ENCODE measurements around the gene TGFBI. TPM values are rescaled to one million over a fixed set of nuclear protein-coding genes. Genes with fewer than 3 reads are reported as not detected.

TGFBI gene
- total RNA-seq, 1 experiment from 2014 or later: 142 TPM

DNA sequence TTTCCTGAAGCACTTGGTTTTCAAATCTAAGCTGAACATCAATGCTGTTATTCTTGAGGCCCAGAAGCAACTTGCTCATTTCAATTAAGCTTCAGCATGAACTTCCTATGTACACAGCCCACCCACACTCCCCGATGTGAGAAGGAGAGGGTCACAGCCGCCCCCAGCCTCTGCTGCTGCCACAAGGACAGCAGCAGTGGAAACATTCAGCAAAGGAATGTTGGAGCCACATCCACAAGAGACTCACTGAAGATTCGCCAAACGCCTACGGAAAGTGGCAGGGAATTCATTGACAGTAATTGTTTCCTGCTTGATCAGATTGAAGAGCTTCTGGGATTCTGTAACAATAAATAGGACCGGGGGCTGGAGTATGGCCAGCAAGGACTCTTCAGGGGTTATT lies 2.9 kb downstream of the TGFBI start:
- intact Hi-C loops (cut with micrococcal nuclease; ENCODE audit: unreplicated experiment): no loop called here
- ChIA-PET POLR2A (no interaction called here), CTCF (interaction anchor here (0.7 kb wide), 1 partner anchor 1711 kb away, joined by 3 read pairs; no protein-coding TSS in a partner anchor)
- H3K4me1 Mint-ChIP-seq (ENCODE audit: low read depth, unreplicated experiment): peaks cover 7% of the 10 kb centered on the region
- DNase-seq: no peak
- Histone ChIP-seq H3K27me3 (replicated peaks; ENCODE audit: control insufficient read depth, insufficient read depth, low read length) (no peaks in the 10 kb centered on the region), H3K9me3 (no peaks in the 10 kb centered on the region), H3K36me3 (ENCODE audit: control insufficient read depth, insufficient read depth, low read length) (no peaks in the 10 kb centered on the region), H3K4me3 (ENCODE audit: low read depth, low read length) (no peak overlapping the region), H3K4me1 (peaks cover 16% of the 10 kb centered on the region; the same call in 1 of the 2 replicates)
- no peak overlapping the region for H3K4me3 Mint-ChIP-seq (ENCODE audit: unreplicated experiment)
- H3K27me3 Mint-ChIP-seq (ENCODE audit: insufficient read depth, unreplicated experiment): no peaks in the 10 kb centered on the region
- no peaks in the 10 kb centered on the region for H3K9me3 Mint-ChIP-seq (ENCODE audit: unreplicated experiment)
- BruUV-seq (replicated peaks): no TSS peak
- TF ChIP-seq, protein P1, sequence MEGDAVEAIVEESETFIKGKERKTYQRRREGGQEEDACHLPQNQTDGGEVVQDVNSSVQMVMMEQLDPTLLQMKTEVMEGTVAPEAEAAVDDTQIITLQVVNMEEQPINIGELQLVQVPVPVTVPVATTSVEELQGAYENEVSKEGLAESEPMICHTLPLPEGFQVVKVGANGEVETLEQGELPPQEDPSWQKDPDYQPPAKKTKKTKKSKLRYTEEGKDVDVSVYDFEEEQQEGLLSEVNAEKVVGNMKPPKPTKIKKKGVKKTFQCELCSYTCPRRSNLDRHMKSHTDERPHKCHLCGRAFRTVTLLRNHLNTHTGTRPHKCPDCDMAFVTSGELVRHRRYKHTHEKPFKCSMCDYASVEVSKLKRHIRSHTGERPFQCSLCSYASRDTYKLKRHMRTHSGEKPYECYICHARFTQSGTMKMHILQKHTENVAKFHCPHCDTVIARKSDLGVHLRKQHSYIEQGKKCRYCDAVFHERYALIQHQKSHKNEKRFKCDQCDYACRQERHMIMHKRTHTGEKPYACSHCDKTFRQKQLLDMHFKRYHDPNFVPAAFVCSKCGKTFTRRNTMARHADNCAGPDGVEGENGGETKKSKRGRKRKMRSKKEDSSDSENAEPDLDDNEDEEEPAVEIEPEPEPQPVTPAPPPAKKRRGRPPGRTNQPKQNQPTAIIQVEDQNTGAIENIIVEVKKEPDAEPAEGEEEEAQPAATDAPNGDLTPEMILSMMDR (IDR thresholded peaks at IDR 0.05; ENCODE audit: insufficient read depth in 1 of 2, low read depth in 1 of 2, low read length in 1 of 2, severe bottlenecking in 1 of 2, unreplicated experiment in 1 of 2): no peak
- peaks cover 18% of the 10 kb centered on the region for H3K36me3 Mint-ChIP-seq (ENCODE audit: insufficient read depth, unreplicated experiment)
- no peak overlapping the region for H3K27ac Mint-ChIP-seq (ENCODE audit: unreplicated experiment)

DNA sequence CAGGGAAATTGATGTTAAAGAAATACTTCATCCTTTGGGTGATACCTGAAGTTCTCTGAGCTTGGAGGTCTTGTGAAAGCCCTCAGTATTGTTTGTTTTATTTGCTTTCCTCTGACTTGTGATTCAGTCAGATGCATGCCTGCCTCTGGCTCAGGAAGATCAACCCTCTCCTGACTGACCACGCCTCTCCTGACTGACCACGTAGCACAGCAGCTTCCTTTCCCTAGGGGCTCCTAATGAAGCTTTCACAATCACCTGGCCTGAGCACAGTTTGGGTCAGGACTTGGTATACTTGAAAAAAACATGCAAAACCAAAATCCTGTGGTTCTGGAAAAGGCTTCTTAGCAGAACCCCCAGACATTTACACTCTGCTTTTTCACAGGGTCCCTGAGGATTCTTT lies 3.8 kb downstream of the TGFBI start:
- intact Hi-C loops (cut with micrococcal nuclease; ENCODE audit: unreplicated experiment): no loop called here
- Mint-ChIP-seq H3K27ac (ENCODE audit: unreplicated experiment) (no peak overlapping the region), H3K27me3 (ENCODE audit: insufficient read depth, unreplicated experiment) (no peaks in the 10 kb centered on the region), H3K36me3 (ENCODE audit: insufficient read depth, unreplicated experiment) (peaks cover 22% of the 10 kb centered on the region), H3K9me3 (ENCODE audit: unreplicated experiment) (peaks cover 4% of the 10 kb centered on the region), H3K4me3 (ENCODE audit: unreplicated experiment) (no peak overlapping the region), H3K4me1 (ENCODE audit: low read depth, unreplicated experiment) (peaks cover 7% of the 10 kb centered on the region)
- H3K36me3 ChIP-seq (ENCODE audit: control insufficient read depth, insufficient read depth, low read length): no peaks in the 10 kb centered on the region
- H3K4me3 ChIP-seq (ENCODE audit: low read depth, low read length): no peak overlapping the region
- no peak for DNase-seq
- TF ChIP-seq, protein P1 (IDR thresholded peaks at IDR 0.05; ENCODE audit: insufficient read depth in 1 of 2, low read depth in 1 of 2, low read length in 1 of 2, severe bottlenecking in 1 of 2, unreplicated experiment in 1 of 2): no peak
- ChIA-PET POLR2A (no interaction called here), CTCF (no interaction called here)
- no TSS peak for BruUV-seq (replicated peaks)
- peaks cover 16% of the 10 kb centered on the region; the same call in 1 of the 2 replicates for H3K4me1 ChIP-seq
- no peaks in the 10 kb centered on the region for H3K27me3 ChIP-seq (replicated peaks; ENCODE audit: control insufficient read depth, insufficient read depth, low read length)
- H3K9me3 ChIP-seq: no peaks in the 10 kb centered on the region

DNA sequence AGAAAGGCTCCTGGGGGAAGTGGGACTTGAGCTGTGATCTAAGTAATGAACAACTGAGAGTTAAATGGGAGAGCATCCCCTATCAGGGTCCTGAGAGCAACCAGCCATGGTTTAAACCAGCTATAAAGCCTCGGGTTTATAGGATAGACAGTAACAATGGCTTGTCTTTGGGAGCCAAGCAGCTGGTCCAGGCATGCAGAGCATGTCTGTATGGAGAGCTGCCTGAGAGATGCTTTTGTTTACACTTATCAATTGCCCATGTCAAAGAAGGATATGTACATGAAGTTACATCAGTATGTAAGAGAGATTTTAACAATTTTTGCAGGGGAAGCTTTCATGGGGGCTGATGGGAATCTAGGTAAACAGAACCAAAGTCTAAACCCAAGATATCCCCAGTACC lies 4.4 kb downstream of the TGFBI start:
- Mint-ChIP-seq H3K4me3 (ENCODE audit: unreplicated experiment) (no peak overlapping the region), H3K4me1 (ENCODE audit: low read depth, unreplicated experiment) (peaks cover 7% of the 10 kb centered on the region), H3K36me3 (ENCODE audit: insufficient read depth, unreplicated experiment) (peaks cover 29% of the 10 kb centered on the region), H3K27me3 (ENCODE audit: insufficient read depth, unreplicated experiment) (no peaks in the 10 kb centered on the region), H3K27ac (ENCODE audit: unreplicated experiment) (no peak overlapping the region), H3K9me3 (ENCODE audit: unreplicated experiment) (peaks cover 9% of the 10 kb centered on the region)
- Histone ChIP-seq H3K4me3 (ENCODE audit: low read depth, low read length) (no peak overlapping the region), H3K4me1 (peaks cover 14% of the 10 kb centered on the region; the same call in 1 of the 2 replicates), H3K27me3 (replicated peaks; ENCODE audit: control insufficient read depth, insufficient read depth, low read length) (no peaks in the 10 kb centered on the region), H3K36me3 (ENCODE audit: control insufficient read depth, insufficient read depth, low read length) (no peaks in the 10 kb centered on the region), H3K9me3 (no peaks in the 10 kb centered on the region)
- DNase-seq: no peak
- intact Hi-C loops (cut with micrococcal nuclease; ENCODE audit: unreplicated experiment): no loop called here
- BruUV-seq (replicated peaks): no TSS peak
- ChIA-PET POLR2A (no interaction called here), CTCF (interaction anchor here (0.6 kb wide), 1 partner anchor 1128 kb away, joined by 3 read pairs; the partner anchor contains the start of gene PCBD2)
- TF ChIP-seq, protein P1 (IDR thresholded peaks at IDR 0.05; ENCODE audit: insufficient read depth in 1 of 2, low read depth in 1 of 2, low read length in 1 of 2, severe bottlenecking in 1 of 2, unreplicated experiment in 1 of 2): no peak
